HS-27A (cell line): ENCODE measurements around the gene MTERF4.

Experiments
- DNase-seq: peaks from one replicate; pipeline ENCODE4 v3.0.0-alpha.2; 2012; ENCODE audit warnings: low read depth, missing footprints

MTERF4 gene

GRCh38 chr2:241088791-241089732 is 13.0 kb downstream of the MTERF4 start:
- no peak for DNase-seq

- no peak for DNase-seq
Measured at GRCh38 chr2:241088376-241088775, 13.7 kb downstream of the MTERF4 start.

GRCh38 chr2:241087420-241088268 is 14.4 kb downstream of the MTERF4 start:
- DNase-seq = no peak

GRCh38 chr2:241084856-241085444 is 17.1 kb downstream of the MTERF4 start:
- DNase-seq = no peak

- no peak for DNase-seq
Measured at GRCh38 chr2:241083091-241083415, 19.0 kb downstream of the MTERF4 start.

GRCh38 chr2:241082341-241083090 is 19.6 kb downstream of the MTERF4 start:
- DNase-seq = no peak

- no peak for DNase-seq
Measured at GRCh38 chr2:241081643-241082340, 20.3 kb downstream of the MTERF4 start.

- DNase-seq = no peak
Measured at GRCh38 chr2:241081190-241081642, 20.9 kb downstream of the MTERF4 start.

- no peak for DNase-seq
Measured at GRCh38 chr2:241080405-241081189, 21.5 kb downstream of the MTERF4 start.

- no peak for DNase-seq
Measured at GRCh38 chr2:241074901-241075540, 27.1 kb downstream of the MTERF4 start.

GRCh38 chr2:241074065-241074818 is 27.8 kb downstream of the MTERF4 start:
- no peak for DNase-seq

GRCh38 chr2:241073166-241074064 is 28.7 kb downstream of the MTERF4 start:
- DNase-seq = no peak

- no peak for DNase-seq
Measured at GRCh38 chr2:241072553-241073165, 29.4 kb downstream of the MTERF4 start.

GRCh38 chr2:241072151-241072550 is 29.9 kb downstream of the MTERF4 start:
- DNase-seq = no peak

- DNase-seq = no peak
Measured at GRCh38 chr2:241071677-241072111, 30.4 kb downstream of the MTERF4 start.

GRCh38 chr2:241070811-241071676 is 31.0 kb downstream of the MTERF4 start:
- no peak for DNase-seq

- DNase-seq = no peak
Measured at GRCh38 chr2:241070361-241070760, 31.7 kb downstream of the MTERF4 start.
